NCI-H226 (cell line): ENCODE data around the gene METTL24.
"Not testable (repeated sequence)": the region's sequence is repeated elsewhere in the genome, so short reads cannot be mapped to it uniquely, and the experiment has no call there.

Source experiments
- DNase-seq: peaks from one replicate; pipeline ENCODE4 v3.0.0-alpha.2; 2015

METTL24 gene

DNA sequence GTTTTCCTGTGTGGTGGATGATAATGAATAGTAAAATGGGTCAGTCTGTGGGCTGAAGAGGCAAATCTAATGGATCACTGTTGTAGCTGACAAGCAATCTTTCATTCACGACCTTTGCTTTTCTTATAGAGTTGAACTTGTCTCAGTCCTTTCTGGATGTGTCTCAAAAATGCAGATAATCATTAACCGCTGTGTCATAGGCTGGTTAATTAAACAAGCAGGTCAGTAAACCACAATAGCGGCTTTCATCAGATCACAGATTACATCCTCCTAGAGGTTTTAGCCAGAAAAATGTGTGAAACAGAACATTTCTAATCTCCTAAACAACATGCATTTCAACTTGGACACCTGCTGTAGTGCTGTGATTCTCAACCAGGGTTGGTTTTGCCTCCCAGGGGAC lies 2.5 kb upstream of the METTL24 start:
- no peak for DNase-seq

DNA sequence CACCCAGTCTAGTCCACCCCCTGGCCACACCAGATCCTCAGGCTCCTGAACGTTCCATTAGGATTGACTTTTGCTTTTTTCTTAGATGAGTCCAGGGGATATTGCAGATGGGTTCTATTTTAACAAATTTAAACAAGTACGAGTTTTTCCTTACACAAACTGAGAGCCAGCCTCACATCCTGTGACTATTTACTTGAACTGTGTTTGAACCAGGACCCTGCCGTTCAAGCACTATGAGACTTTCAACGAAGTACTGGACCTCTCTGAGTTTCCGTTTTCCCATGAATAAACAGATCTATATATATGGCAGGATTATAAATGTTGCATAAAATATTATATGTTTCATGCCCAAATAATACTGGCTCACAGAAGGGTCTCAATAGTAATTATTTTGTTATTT lies 1.4 kb upstream of the METTL24 start:
- DNase-seq = no peak

DNA sequence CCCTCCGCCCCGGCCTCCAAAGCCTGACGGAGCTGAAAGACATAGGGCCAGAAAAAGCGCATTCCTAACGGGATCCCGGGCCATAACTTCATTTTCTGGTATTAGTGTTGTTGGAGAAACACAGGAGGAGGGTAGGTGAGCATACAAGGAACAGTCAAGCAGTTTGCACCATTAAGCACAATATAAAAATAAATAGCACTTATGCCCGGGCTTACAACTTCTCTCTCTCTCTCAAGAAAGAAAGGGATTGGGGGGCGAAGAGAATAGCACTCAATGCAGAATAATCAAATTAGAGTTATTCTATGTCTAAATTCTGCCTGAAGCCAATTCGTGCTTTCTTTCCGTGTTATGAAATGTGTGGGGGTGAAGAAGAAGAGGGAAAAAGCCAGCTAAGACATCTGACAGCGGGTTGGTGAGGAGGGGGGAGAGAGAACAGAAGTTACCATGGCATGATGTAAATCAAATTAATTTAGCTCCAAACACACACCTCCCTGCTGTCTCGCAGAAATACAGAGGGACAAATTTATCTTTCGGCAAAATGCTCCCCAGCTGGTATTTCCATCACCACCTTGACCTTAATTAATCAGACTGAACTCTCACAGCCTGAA lies 508 bp upstream of the METTL24 start:
- DNase-seq = no peak

DNA sequence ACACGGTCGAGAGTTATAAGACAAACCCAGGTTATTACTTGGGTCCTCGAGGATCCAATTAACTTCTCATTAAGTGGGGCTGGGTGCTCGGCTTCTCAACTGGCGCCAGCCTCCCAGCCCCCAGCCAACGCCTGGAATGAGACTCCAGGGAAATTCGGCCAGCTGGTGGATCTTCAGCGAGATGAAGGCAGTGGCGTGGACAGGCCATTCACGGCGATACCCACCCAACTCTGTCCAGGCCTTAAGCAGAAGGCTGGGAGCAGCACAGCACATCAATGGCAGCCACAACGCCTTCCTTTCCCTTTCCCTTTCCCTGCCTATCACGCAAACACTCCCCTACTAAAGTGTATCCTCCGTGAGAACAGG lies 868 bp downstream of the METTL24 start:
- DNase-seq = no peak

DNA sequence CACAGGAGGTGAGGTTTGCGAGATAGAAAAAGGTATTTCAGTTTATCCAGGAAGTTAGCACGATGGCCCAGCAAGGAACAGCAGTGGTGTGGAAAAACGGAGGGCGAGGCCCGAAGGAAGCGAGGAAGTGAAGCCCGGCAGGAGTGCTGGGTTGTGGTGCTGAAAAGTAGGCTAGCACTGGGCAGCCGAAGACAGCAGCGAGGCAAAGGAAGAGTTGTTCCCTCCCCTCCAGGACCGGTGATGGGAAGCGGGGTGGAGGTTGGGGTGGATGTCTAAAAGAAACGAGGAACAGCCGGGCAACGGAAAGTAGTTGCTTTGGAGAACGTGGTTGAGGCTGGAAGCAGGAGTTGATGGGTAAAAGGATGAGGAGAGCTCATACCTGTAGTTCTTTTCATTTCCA lies 1.4 kb downstream of the METTL24 start:
- DNase-seq = no peak

DNA sequence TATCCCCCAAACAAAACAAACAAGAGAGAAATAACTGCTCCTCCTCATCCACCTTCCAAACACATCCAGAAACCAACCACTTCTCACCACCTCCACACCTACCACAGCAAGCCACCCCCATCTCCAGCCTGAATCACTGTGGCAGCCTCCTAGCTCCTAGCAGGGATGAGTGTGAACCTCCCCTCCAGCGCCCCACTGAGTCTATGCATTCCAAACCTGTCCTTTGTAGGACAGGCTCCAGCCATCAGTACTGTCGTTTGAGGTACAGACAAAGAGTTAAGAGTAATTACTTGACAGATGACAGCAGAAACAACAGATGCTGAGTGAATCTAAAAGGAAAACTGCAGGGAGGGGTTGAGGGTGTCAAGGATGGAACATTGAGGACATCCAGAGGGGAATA lies 2.4 kb downstream of the METTL24 start:
- no peak for DNase-seq

DNA sequence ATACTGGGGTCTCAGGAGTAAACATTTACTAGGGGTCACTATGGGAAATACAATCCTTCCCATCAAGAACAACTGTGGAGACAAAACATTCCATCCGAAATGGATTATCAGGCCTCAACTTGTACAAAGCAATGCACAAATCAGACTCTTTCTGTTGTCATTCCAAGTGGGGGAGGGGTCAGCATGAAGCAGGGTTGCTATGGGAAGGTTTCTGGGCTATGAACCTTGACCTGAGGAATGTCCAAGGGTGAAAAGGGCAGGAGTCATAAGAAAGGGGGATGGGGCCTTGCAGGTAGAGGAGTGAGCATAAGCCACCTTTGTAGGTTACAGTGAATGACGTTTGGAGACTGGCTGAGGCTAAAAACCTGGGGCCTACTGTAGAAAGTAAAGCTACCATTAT lies 3.1 kb downstream of the METTL24 start:
- no peak for DNase-seq

DNA sequence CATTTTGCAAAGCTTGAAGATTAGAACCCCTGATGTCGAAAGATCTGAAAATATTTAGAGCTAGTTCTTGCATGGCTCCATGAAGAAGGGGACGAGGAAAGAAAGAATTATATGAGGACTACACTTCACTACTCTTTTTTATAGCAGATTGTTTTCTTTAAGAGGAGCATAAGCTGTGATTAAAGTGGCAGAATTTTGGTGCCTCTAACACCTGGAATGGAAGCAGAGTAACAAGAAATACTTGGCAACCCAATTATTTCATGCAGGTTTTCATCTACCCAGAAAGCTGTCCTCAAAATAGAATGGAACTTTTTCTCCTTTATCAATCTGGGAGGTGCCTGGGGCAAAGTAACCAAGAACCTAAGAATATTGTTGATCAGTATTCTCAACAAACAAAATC lies 4.0 kb downstream of the METTL24 start:
- DNase-seq = no peak

DNA sequence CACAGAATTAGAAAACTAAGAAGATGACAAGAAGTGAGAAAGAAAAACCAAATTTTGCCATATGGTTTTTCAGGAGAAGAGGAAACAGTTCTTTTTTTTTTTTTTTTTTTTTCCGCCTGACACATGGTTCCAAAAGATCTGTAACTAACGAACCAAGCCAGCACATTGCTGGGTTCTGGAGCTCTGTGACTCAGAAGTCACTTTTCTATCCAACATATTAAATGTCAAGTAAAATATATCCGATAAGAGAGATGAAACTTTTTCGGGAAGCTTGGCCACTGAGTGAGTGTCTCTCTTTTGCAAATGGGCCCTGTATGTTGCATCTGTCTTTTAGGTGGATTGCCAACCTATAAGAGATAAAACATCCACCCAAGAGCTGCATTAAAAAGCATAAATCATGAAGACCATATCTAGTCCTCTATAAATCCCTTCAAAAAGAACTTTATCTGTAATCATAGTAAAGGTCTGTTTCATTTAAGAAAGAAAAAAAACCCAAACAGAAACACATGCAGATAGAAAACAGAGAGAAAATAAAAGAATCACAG lies 4.6 kb downstream of the METTL24 start:
- DNase-seq = no peak

DNA sequence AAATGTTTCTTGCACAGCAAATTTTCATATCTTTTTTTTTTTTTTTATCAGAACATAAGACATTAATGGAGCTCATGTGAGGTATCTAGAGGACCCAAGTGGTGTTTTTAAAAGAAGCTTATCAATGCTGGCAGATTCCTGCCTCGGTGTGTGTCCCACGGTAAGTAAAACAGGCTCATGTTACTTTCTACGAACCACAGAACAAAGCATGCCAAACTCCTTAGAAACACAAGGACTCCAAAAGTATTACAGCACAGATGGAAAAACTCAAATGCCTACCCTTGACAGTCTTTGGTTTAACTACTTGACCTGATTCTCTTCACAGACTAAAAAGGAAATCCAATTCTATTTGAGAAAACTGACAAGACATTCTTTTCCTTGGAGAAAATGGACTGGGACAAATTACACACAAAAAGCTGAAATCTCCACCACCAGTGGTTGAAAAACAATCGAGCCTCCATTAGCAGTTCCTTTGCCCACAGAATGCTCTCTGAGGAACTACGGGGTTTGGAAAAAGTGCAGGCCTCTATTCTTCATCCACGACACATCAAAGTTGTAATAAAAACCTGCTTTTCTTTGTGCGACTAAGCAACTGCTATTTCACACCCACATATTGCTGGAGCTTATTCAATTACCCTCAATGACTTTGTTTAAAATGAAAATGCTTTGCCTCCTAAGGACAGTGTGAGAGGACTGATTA lies 5.4 kb downstream of the METTL24 start:
- DNase-seq = no peak

DNA sequence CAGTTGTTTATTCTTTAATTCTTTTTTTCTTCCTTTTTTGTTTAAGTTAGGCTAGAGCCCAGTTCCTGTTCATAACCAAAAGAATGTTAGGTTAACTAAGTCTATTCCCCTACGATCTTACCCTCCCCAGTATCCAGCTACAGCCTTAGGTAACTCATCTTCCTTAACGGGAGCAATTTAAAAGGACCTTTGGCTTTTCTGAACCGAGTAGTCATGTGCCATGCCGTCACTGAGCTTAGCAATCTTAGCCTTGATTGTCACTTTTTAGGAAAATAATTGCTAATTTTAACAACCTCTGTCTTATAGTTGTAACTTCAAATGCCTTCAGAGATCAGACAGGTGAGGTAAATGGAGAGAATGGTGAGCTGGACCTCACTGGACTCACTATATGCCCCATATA lies 6.2 kb downstream of the METTL24 start:
- DNase-seq = no peak

DNA sequence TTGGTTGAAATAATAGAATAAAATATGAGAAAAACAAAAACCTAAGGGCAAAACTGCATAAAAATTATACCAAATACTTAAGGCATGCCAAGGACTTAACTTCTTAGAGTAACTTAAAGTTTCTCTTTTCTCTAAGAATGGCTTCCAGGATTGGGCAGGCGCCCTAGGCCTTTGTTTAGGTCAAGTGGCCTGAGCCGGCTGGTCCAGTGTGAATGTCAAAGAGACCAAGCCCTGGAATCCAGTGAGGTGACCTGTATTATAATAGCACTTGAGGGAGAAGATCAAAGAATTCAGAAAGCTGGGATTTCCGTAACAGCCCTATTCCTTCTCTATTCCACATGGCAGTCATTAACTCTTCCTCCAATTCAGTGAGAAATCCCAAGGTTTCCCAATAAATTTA lies 6.6 kb downstream of the METTL24 start:
- no peak for DNase-seq

DNA sequence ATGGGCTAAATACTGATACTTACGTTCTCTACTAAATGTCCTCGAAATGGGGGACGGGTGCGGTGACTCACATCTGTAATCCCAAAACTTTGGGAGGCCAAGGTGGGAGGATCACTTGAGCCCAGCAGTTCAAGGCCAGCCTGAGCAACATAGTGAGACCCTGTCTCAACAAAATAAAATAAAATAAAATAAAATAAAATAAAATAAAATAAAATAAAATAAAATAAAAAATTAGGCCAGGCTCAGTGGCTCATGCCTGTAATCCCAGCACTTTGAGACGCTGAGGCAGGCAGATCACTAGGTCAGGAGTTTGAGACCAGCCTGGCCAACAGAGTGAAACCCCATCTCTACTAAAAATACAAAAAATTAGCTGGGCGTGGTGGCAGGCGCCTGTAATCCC lies 7.6 kb downstream of the METTL24 start:
- not testable (repeated sequence) for DNase-seq

DNA sequence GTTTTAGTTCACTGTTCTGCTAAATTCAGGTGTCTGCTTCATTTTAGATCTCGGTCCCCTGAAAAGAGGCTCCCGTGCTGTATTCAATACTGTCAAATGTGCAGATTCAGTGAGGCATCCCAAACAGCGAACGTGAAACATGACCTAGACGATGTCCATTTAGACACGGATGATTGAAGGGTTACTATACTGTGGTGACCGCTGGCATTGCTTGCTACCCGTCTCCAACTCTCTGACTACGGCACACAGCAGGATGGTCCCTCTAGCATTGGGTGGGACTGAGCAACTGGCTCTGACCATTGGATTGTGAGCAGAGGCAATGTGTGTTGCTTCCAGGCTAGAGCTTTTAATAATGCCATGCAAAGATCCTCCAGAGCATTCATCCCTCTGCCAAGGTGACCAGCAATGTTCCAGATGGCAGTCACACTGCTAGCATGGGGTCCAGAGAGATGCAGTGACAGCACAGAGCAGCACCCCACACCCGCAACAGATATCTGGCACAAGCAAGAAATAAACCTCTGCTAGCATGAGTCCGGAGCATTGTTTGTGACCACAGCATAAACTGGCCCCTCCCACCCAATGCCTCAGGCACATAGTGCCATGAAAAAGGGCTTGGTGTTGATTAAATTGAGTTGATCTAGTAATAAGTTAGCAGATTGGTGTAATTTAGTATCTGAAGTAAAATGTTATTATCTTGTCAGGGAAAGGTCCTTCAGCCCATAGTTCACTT lies 9.0 kb downstream of the METTL24 start:
- no peak for DNase-seq

DNA sequence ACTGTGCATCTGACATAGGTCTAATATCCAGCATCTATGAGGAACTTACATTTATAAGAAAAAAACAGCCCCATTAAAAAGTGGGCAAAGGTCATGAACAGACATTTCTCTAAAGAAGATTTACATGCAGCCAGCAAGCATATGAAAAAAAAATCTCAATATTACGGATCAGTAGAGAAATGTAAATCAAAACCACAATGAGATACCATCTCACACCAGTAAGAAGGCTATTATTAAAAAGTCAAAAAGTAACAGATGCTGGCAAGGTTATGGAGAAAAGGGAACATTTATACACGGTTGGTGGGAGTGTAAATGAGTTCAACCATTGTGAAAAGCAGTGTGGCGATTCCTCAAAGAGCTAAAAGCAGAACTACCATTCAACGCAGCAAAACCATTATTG lies 13.1 kb downstream of the METTL24 start:
- DNase-seq = no peak

DNA sequence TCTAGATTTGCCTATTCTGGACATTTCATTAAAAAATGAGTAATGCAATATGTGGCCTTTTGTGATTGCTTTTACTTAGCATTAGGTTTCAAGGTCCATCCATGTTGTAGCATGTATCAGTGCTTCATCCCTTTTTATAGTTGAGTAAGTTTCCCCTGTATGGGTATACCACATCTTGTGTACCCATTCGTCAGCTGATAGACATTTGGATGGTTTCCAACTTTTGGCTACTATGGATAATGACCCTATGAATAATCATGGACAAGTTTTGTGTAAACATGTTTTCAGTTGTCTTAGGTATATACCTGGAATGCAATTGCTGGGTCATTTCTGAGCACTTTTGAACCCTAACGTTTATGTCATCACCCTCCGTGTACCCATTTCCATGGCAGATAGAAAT lies 15.4 kb downstream of the METTL24 start:
- DNase-seq = no peak

DNA sequence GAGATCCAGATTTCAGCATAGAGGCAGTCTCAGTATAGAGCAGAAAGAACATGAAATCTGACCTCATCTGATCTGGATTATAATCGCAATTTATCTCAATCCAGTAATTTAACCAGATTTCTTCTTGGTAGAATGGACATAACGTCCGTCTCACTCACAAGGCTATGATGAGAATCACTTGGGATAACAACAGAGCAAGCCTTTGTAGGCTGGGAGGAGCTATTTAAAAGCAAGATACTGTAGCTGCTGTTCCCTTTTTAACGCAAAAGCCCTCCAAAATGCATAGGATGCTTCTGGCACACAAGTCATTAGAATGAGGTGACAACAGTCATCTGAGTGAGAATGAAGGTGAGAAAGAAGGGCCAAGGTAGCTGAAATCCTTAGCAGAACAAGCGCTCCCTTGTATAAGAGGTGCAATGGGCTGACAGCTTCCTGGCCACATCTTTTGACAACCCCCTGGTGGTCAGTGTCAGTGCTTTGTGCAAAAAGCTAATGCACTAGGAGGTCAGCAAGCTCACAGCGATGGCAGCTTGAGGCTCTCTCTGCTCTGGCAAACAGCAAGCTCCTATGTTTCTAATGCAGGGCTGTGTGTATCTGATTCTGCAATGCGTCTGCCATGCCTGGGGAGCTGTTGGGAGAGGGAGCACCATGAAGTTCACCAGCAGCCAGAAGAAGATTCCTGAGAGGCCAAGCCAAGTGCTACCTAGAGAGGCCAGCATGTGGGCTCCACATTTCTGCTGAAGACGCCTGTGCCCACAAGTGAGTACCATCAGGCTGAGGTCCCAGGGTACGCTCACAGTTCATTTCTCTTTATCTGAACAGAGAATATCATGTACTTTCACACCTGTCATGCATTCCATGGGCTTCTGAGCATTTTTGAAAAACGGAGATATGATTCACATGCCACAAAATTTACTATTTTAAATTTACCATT lies 16.2 kb downstream of the METTL24 start:
- peak; percentile 6 for DNase-seq

DNA sequence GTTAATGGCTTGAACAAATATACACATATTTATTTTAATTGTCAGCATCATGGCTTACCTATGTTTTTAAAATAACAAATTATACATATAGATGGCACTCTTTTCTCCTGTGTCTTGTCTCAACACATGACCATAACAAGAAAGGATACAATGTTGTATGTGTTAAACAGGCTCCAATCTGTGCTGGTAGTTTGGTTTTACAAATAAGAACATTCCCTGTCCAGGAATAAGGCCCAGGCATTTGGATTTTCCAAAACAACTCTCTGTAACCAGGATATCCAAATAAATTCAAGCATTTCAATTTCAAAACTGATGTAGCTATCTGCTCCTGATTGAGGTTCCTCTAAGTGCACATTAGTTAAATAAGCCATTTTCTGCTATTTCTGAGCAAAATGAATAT lies 17.1 kb downstream of the METTL24 start:
- DNase-seq = no peak

DNA sequence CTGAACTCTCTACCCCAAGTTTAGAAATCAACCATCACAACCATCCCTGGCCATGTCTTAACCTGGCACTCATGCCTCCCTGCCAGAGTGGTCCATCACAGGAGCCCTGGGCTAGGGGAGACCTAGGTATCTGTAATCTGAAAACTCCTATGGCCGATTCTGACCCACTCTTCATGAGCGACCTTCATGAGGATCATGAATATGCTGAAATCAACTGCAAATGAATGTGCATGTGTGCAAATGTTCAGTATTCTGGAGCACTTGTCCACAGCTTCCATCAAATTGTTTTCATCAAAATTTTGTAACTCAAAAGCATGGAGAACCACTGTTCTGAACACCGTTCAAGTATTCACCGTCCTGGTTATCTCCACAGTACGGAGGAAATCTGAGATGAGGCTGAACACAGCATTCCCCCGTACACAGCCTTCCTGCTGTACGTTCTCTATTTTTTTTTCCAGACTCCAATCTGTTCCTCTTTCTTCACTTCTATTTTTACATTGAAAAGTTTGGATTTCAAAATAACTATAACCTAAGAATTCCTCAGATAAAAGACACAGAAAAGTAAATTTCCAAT lies 17.7 kb downstream of the METTL24 start:
- DNase-seq = no peak

DNA sequence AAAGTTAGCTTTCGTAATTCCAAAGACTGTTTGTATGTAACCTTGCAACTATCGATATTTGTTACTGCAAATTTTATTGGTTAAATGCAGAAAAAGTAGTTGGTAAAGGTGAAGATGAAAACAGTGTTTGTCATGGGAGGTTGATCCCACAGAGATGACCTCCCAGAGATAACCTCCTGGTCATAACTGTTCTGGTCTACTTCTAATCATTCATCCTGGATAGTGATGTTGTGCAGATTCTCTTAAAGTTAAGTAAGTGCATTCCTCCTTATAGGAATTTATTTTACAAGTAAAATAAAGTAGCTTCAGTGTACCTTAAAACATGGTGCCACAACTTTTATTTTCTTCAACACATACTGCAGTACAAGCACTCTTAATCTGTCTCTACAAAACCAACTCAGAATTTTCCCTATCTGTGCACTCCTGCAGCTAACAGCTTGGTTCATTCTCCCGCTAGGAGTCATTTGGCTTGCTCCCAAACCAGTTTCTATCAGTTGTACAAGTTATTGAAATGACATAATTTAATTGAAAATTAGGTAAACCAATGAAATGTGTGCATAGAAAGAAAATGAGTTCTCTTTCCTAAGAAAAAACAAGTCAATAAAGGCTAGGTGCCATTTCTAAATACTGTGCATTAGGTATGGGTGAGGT lies 19.2 kb downstream of the METTL24 start:
- no peak for DNase-seq

DNA sequence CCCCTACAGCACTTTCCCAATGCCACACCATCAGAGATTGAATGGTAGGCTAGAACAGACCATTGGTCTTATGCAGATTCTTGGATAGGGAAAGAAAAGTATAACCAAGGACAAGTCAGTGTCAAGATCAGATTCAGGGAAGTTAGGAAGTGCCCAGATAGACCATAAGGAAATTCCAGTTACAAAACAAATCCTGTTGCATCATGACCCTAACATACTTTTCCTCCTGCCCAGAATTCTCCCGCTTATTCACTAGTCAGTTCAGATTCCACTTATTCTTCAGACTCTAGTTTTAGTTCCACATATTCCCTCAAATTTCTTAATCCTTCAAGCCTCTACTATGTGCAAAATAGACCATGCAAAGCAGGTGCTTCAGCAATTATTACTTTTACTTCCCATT lies 20.7 kb downstream of the METTL24 start:
- no peak for DNase-seq
